Epithelial cell of proximal tubule (primary cell): ENCODE measurements around the gene NTM. TPM values are rescaled to one million over a fixed set of nuclear protein-coding genes. Genes with fewer than 3 reads are reported as not detected.

Experiments used
- DNase-seq: peaks from one replicate; pipeline ENCODE4 v3.0.0-alpha.2; 2011; ENCODE audit warnings: low read depth
- H3K4me3 ChIP-seq: 2 replicates; pipeline ENCODE4 v1.5.1; 2011; ENCODE audit warnings: low read depth, mild to moderate bottlenecking, low read length
- total RNA-seq: library from RNA; depleted of rRNA; stranded (reverse); fragments of >200 nt; gene quantifications from 2 replicates; pipeline ENCODE4 v1.2.3, GENCODE V29; 2015
- TF ChIP-seq, protein P1 (sequence below): conservative IDR thresholded peaks from 2 replicates; pipeline ENCODE4 v1.5.1; 2012; ENCODE audit warnings: low read depth, mild to moderate bottlenecking, low read length

The NTM gene
- total RNA-seq, 1 donor from 2014 or later, result 5.3 TPM

DNA sequence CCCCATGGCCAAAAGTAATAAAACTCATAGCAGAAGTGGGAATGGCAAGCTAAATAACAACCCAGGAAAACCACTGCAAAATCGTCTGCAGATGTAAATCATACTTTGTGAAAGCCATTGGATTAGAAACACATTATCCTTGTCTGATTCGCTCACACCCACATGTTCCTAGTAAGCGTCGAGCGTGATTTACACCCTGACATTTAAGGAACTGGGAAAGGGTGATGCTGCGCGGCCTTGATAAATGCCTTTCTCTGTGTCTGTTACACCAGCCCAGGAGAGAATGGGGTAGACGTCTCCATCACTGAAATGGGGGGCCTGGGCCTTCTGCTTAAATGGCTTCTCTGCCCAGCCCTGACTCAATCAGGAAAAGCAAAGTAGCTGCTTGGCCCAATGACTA, 162.7 kb downstream of the NTM start:
- DNase-seq, result no peak
- H3K4me3 ChIP-seq, result no peak overlapping the region
- TF ChIP-seq, protein P1, sequence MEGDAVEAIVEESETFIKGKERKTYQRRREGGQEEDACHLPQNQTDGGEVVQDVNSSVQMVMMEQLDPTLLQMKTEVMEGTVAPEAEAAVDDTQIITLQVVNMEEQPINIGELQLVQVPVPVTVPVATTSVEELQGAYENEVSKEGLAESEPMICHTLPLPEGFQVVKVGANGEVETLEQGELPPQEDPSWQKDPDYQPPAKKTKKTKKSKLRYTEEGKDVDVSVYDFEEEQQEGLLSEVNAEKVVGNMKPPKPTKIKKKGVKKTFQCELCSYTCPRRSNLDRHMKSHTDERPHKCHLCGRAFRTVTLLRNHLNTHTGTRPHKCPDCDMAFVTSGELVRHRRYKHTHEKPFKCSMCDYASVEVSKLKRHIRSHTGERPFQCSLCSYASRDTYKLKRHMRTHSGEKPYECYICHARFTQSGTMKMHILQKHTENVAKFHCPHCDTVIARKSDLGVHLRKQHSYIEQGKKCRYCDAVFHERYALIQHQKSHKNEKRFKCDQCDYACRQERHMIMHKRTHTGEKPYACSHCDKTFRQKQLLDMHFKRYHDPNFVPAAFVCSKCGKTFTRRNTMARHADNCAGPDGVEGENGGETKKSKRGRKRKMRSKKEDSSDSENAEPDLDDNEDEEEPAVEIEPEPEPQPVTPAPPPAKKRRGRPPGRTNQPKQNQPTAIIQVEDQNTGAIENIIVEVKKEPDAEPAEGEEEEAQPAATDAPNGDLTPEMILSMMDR, result no peak

DNA sequence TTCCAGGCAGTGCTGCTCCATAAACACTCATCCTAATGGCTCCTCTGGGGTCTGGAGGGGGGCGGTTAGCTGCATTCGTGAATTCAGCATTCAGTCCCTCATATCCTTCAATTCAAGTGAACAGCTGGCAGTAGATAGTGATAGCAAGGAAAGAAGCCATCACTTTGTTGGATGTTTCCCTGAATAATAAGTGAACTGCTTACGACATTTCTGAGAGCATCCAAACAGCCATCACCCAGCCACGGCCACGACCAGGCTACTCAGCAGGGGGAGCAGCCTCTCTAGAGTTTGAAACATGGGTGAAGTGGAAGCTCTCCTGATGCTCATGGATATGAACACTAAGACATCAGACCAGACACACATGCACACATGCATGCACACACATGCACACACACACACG, 163.6 kb downstream of the NTM start:
- H3K4me3 ChIP-seq, result no peak overlapping the region
- TF ChIP-seq, protein P1, result no peak
- DNase-seq, result no peak

DNA sequence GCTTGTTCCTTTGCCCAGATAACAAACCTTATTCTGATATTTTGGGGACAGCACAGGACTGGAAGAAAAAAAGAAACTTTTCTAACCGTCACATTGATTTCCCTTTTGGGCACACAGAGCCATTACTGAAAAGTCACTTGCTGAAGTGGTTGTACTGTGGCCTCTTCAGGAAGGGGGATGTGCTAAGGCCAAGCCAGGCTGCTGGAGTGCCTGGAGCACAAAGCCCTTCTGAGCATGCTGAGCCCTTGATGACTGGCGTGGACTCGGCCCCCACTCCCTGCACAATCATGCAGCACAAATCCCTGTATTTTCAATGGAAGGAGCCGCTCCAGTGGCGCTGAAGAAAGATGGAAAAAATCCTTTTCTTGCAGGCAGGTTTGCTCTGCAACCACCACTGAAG, 164.2 kb downstream of the NTM start:
- TF ChIP-seq, protein P1, result no peak
- H3K4me3 ChIP-seq, result no peak overlapping the region
- no peak for DNase-seq

DNA sequence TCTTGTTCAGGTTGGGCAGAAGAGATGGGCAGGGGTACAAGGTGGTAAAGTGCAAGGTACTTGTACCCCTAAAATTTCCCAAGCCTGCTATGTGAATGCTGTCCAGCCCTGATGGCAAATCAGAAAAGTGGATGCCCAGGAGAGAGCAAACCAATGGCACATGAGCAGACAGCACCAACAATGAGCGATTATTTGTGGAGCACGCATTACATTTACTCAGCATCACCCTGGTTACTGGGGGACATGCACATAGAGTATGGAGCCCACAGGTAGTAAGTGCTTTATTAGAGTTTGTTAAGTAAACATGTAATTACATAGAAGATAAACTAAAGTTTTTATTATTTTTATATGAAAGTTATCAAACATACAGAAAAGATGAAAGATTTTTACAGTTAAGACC, 165.7 kb downstream of the NTM start:
- H3K4me3 ChIP-seq, result no peak overlapping the region
- DNase-seq, result no peak
- TF ChIP-seq, protein P1, result no peak

DNA sequence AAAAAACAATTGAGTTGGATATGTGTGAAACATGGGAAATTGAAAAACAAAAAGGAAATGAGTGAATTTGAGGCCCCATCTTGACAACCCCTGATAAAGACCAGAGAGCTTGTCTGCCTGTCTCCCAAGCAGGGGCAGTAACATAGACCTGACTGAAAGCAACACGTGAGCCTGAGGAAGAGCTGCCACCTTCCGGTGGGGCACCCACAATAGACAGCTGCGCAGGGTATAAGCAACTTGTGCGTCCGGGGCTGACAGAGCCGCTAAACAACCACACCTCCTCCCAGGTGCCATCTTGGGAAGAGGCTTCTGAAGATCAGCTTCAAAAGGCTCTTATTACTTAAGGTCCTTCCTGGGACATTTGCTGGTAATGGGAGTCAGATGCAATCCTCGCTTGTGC, 166.8 kb downstream of the NTM start:
- no peak for DNase-seq
- TF ChIP-seq, protein P1, result no peak
- no peak overlapping the region for H3K4me3 ChIP-seq

DNA sequence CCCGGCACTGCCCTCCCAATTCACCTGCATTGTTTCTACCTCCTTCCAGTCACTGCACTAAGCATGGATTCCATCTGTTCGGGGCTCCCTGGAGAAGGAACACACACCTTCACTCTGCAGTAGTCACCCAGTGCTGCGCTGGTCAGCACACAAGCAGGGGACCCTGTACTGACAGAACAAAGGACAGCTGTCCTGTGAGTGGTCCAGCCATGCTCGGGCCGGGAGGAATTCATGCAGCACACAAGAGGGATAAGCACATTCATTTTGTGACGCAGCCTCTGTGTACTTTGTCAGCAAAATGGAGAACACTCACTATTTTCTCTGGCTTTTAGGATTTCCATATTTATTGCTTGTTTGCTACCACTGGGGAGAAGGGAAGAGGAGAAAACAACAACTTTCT, 167.3 kb downstream of the NTM start:
- DNase-seq, result no peak
- TF ChIP-seq, protein P1, result no peak
- H3K4me3 ChIP-seq, result no peak overlapping the region

DNA sequence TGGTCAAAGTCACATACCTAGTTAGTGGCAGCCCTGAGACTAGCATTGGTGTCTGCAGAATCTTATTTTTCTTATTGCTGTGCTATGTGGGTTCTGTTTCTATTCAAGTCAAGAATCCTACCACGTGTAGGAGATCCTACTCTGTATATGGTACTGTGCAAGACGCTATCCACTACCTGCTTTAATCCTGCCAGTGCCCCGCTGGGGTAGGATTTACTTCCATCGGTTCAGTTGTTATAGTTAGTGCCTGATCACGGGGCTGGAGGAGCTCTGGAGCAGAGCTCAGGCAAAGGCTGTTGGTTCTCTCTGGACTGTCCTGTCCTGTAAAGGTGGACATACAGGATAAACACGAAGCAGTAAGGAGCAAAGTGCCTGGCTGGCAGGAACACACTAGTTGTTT, 167.9 kb downstream of the NTM start:
- TF ChIP-seq, protein P1, result no peak
- DNase-seq, result no peak
- no peak overlapping the region for H3K4me3 ChIP-seq
